Endodermal cell (in vitro differentiated cells): Measurements from ENCODE around the gene GPR42. TPM values are rescaled to one million over a fixed set of nuclear protein-coding genes. Genes with fewer than 3 reads are reported as not detected.
A peak's percentile ranks its signal among the peaks of the same experiment; 100 is the strongest.

Source experiments
- DNase-seq: peaks from one replicate; pipeline ENCODE4 v3.0.0-alpha.2; 2017
- H3K27ac ChIP-seq: 2 replicates; pipeline ENCODE4 v1.5.1; 2013; ENCODE audit warnings: mild to moderate bottlenecking, low read depth, low read length, moderate library complexity
- H3K27me3 ChIP-seq: 2 replicates; pipeline ENCODE4 v1.6.1; 2013; ENCODE audit warnings: mild to moderate bottlenecking, low read length, moderate library complexity; ENCODE audit not compliant: insufficient read depth, control insufficient read depth, poor library complexity, severe bottlenecking
- H3K36me3 ChIP-seq: 2 replicates; pipeline ENCODE4 v1.7.0; 2013; ENCODE audit warnings: mild to moderate bottlenecking, low read length, moderate library complexity; ENCODE audit not compliant: control insufficient read depth, insufficient read depth
- H3K4me1 ChIP-seq: one replicate; pipeline ENCODE4 v1.7.0; 2013; ENCODE audit warnings: low read length; ENCODE audit not compliant: control insufficient read depth, insufficient read depth
- H3K4me3 ChIP-seq: 2 replicates; pipeline ENCODE4 v1.5.1; 2013; ENCODE audit warnings: mild to moderate bottlenecking, low read length, moderate library complexity
- H3K9ac ChIP-seq: 2 replicates; pipeline ENCODE4 v1.6.1; 2013; ENCODE audit warnings: mild to moderate bottlenecking, low read length, moderate library complexity; ENCODE audit not compliant: poor library complexity, severe bottlenecking; ENCODE audit errors: extremely low read depth
- H3K9me3 ChIP-seq: 2 replicates; pipeline ENCODE4 v1.6.1; 2013; ENCODE audit warnings: mild to moderate bottlenecking, low read length, moderate library complexity; ENCODE audit not compliant: control insufficient read depth
- H3K27ac Mint-ChIP-seq: 2 replicates; pipeline ENCODE4 v1.8.0; 2020; ENCODE audit warnings: mixed read lengths
- H3K27me3 Mint-ChIP-seq: 2 replicates; pipeline ENCODE4 v1.8.0; 2021; ENCODE audit warnings: mild to moderate bottlenecking, mixed read lengths; ENCODE audit not compliant: insufficient read depth
- H3K36me3 Mint-ChIP-seq: 2 replicates; pipeline ENCODE4 v1.8.0; 2020; ENCODE audit warnings: low read depth, mixed read lengths
- H3K4me1 Mint-ChIP-seq: 2 replicates; pipeline ENCODE4 v1.8.0; 2020; ENCODE audit warnings: mixed read lengths
- H3K4me3 Mint-ChIP-seq: 2 replicates; pipeline ENCODE4 v1.8.0; 2020; ENCODE audit warnings: mild to moderate bottlenecking, moderate library complexity, mixed read lengths
- H3K9me3 Mint-ChIP-seq: 2 replicates; pipeline ENCODE4 v1.8.0; 2020; ENCODE audit warnings: mild to moderate bottlenecking, mixed read lengths
- CTCF ChIP-seq: fragments of 200-600 bp; sonication (generic); conservative IDR thresholded peaks from 2 replicates; pipeline ENCODE4 v1.5.0; 2021; ENCODE audit warnings: antibody characterized with exemption, mild to moderate bottlenecking
- WGBS, 2 experiments: methylation state at CpG; one replicate each; pipeline versions ENCODE4 v1.1.5 to v1.1.7; 2013; ENCODE audit warnings: missing lambda C conversion rate in 2 of 2, mixed read lengths in 1 of 2; ENCODE audit not compliant: insufficient coverage in 1 of 2, insufficient read length in 1 of 2; 5-methylcytosine and 5-hydroxymethylcytosine counted together
- total RNA-seq, 2 donors: library from RNA; stranded (reverse); fragmentation: NEBNext Ultra II Directional in 1 of 2; extraction: Animal tissue kit (Norgen Biotek cat#: 25700) in 1 of 2; gene quantifications; 2 replicates in 1 of 2; 3 replicates in 1 of 2; pipeline ENCODE4 v1.2.1, GENCODE V29; 2021

The GPR42 gene
- total RNA-seq, 2 donors from 2014 or later, result not detected

GRCh38 chr19:35347171-35347929 is 23.5 kb upstream of the GPR42 start, which contains the start of gene FFAR1:
Gene FFAR1, plus strand, starts transcription at chr19:35347902. Its CDS starts 3,650 bp downstream, at chr19:35351552.
- Histone ChIP-seq H3K9ac (no peak within 1 kb of the TSS), H3K27ac (no peak within 1 kb of the TSS), H3K9me3 (no peaks in the 10 kb centered on the region), H3K4me1 (no peaks in the 10 kb centered on the region), H3K36me3 (no peaks in the 10 kb centered on the region), H3K27me3 (no peaks in the 10 kb centered on the region), H3K4me3 (no peak within 1 kb of the TSS)
- H3K4me3 Mint-ChIP-seq, result no peak within 1 kb of the TSS
- no peaks in the 10 kb centered on the region for H3K36me3 Mint-ChIP-seq
- no peak for TF ChIP-seq CTCF
- H3K9me3 Mint-ChIP-seq, result no peaks in the 10 kb centered on the region
- 94 to 98% methylated on average over 4 to 18 of the region's 18 CpGs for WGBS, 2 experiments
- no peak within 1 kb of the TSS for H3K27ac Mint-ChIP-seq
- peak; percentile 13 for DNase-seq
- peaks cover 7% of the 10 kb centered on the region for H3K4me1 Mint-ChIP-seq
- H3K27me3 Mint-ChIP-seq, result peaks cover 7% of the 10 kb centered on the region

GRCh38 chr19:35347930-35348298 is 23.0 kb upstream of the GPR42 start:
- peak; percentile 16 for DNase-seq

GRCh38 chr19:35348911-35349611 is 21.8 kb upstream of the GPR42 start:
- Histone ChIP-seq H3K36me3 (no peaks in the 10 kb centered on the region), H3K9ac (no peak overlapping the region), H3K27ac (no peak overlapping the region), H3K9me3 (no peaks in the 10 kb centered on the region), H3K4me1 (no peaks in the 10 kb centered on the region), H3K27me3 (no peaks in the 10 kb centered on the region), H3K4me3 (no peak overlapping the region)
- Mint-ChIP-seq H3K27ac (no peak overlapping the region), H3K9me3 (no peaks in the 10 kb centered on the region), H3K4me1 (peaks cover 8% of the 10 kb centered on the region), H3K36me3 (no peaks in the 10 kb centered on the region), H3K27me3 (peaks cover 8% of the 10 kb centered on the region), H3K4me3 (no peak overlapping the region)
- TF ChIP-seq CTCF, result no peak
- WGBS, 2 experiments, result 74 to 91% methylated on average over 9 to 18 of the region's 18 CpGs
- DNase-seq, result peak; percentile 53

More at GRCh38 chr19:35347930-35348298, 23.0 kb upstream of the GPR42 start:
- H3K4me1 ChIP-seq, result no peaks in the 10 kb centered on the region
- WGBS, 2 experiments, result 91 to 95% methylated on average over 2 to 7 of the region's 7 CpGs
- Mint-ChIP-seq H3K9me3 (no peaks in the 10 kb centered on the region), H3K27me3 (peaks cover 8% of the 10 kb centered on the region), H3K27ac (no peak overlapping the region), H3K4me3 (no peak overlapping the region), H3K4me1 (peaks cover 8% of the 10 kb centered on the region), H3K36me3 (no peaks in the 10 kb centered on the region)
- H3K9me3 ChIP-seq, result no peaks in the 10 kb centered on the region
- H3K27me3 ChIP-seq, result no peaks in the 10 kb centered on the region
- no peak overlapping the region for H3K4me3 ChIP-seq
- TF ChIP-seq CTCF, result no peak
- H3K9ac ChIP-seq, result no peak overlapping the region
- no peak overlapping the region for H3K27ac ChIP-seq
- H3K36me3 ChIP-seq, result no peaks in the 10 kb centered on the region
